SK-N-MC (cell line): ENCODE data around the gene CEMIP.

Experiments used
- EZH2 ChIP-seq: fragments of 200-600 bp; sonication (generic); IDR thresholded peaks from one replicate; pipeline ENCODE4 v1.6.1; 2017; ENCODE audit warnings: antibody characterized with exemption
- POLR2AphosphoS5 ChIP-seq: IDR thresholded peaks from 2 replicates; pipeline ENCODE4 v1.6.1; 2012; ENCODE audit warnings: mild to moderate bottlenecking, low read depth, low read length, borderline replicate concordance

- no peak for TF ChIP-seq EZH2
- TF ChIP-seq POLR2AphosphoS5: no peak
Measured at GRCh38 chr15:80998251-80998650, 219.1 kb downstream of the CEMIP start.
